GM19239 (cell line): ENCODE data around the gene PRR5L.

Experiments used
- DNase-seq: peaks from one replicate; pipeline ENCODE4 v3.0.0; 2011; ENCODE audit warnings: low spot score; ENCODE audit not compliant: insufficient read length
- FAIRE-seq: peaks from 2 replicates; lab custom pipeline; 2011; peaks lifted over from hg19 to GRCh38; lab: Jason Lieb, UNC

PRR5L gene

GRCh38 chr11:36394056-36394455 is 98.0 kb downstream of the PRR5L start:
- no peak for FAIRE-seq

GRCh38 chr11:36394926-36395325 is 98.8 kb downstream of the PRR5L start:
- FAIRE-seq, result no peak
- DNase-seq, result no peak

More at GRCh38 chr11:36394056-36394455, 98.0 kb downstream of the PRR5L start:
- DNase-seq, result no peak

- no peak for FAIRE-seq
- no peak for DNase-seq
Measured at GRCh38 chr11:36395978-36396736, 100.1 kb downstream of the PRR5L start.

- DNase-seq, result no peak
- FAIRE-seq, result no peak
Measured at GRCh38 chr11:36398231-36398953, 102.3 kb downstream of the PRR5L start.

GRCh38 chr11:36399236-36399635 is 103.1 kb downstream of the PRR5L start:
- DNase-seq, result no peak
- no peak for FAIRE-seq

- FAIRE-seq (no peak), DNase-seq (no peak)
Measured at GRCh38 chr11:36399745-36400144, 103.7 kb downstream of the PRR5L start.

- FAIRE-seq, result no peak
- no peak for DNase-seq
Measured at GRCh38 chr11:36400766-36401455, 104.8 kb downstream of the PRR5L start.

- DNase-seq, result no peak
- FAIRE-seq, result no peak
Measured at GRCh38 chr11:36402568-36403170, 106.6 kb downstream of the PRR5L start.

GRCh38 chr11:36403661-36404060 is 107.6 kb downstream of the PRR5L start:
- no peak for FAIRE-seq
- DNase-seq, result no peak

GRCh38 chr11:36404831-36405230 is 108.7 kb downstream of the PRR5L start:
- no peak for FAIRE-seq

GRCh38 chr11:36405585-36406367 is 109.7 kb downstream of the PRR5L start:
- DNase-seq (no peak), FAIRE-seq (no peak)

More at GRCh38 chr11:36404831-36405230, 108.7 kb downstream of the PRR5L start:
- no peak for DNase-seq

- DNase-seq (no peak), FAIRE-seq (no peak)
Measured at GRCh38 chr11:36407356-36407755, 111.3 kb downstream of the PRR5L start.

- DNase-seq, result no peak
- FAIRE-seq, result no peak
Measured at GRCh38 chr11:36408498-36409136, 112.5 kb downstream of the PRR5L start.

- DNase-seq (no peak), FAIRE-seq (peak; percentile 8)
Measured at GRCh38 chr11:36409152-36409816, 113.2 kb downstream of the PRR5L start.

- FAIRE-seq (no peak), DNase-seq (no peak)
Measured at GRCh38 chr11:36411202-36411640, 115.1 kb downstream of the PRR5L start.

- DNase-seq (no peak), FAIRE-seq (no peak)
Measured at GRCh38 chr11:36412781-36413383, 116.8 kb downstream of the PRR5L start.

GRCh38 chr11:36417154-36417553 is 121.1 kb downstream of the PRR5L start:
- DNase-seq, result no peak
- no peak for FAIRE-seq

GRCh38 chr11:36419791-36420424 is 123.8 kb downstream of the PRR5L start:
- FAIRE-seq (no peak), DNase-seq (no peak)
